ENCODE data around the gene DCP1A.
"Not testable (repeated sequence)": the region's sequence is repeated elsewhere in the genome, so short reads cannot be mapped to it uniquely, and the experiment has no call there.

DCP1A gene

DNA sequence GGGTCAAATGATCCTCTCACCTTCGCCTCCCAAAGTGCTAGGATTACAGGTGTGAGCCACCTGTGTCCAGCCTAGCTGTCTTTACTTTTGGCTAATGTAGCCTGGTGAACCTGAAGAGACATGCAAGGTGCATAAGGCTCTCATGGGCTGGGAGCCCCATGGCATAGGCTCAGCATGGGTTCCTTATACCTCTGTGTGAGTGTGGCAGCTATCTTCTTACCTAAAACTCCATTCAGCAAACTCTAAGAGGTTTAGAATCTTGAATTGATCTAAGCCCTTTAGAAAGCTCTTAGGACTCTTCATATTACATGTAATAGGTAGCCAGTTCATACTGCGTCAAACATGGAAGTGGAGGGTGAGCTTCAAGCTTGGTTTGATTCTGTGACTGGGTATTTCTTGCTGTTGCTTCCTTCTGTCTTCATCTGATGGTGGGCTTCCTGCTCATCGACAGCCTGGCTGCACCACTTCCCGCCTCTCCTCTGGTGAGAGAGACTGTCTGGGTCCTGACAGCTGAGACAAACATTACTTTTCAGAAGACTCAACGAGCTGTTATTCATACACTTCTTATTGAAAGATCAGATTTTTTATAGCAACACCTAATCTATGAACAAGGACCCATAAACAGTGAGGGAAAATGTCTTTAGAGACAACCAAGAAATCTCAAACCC is 72.3 kb downstream of the DCP1A start:
- DNase-seq (ENCODE audit: low read depth): no peak
- TF ChIP-seq, protein P1, sequence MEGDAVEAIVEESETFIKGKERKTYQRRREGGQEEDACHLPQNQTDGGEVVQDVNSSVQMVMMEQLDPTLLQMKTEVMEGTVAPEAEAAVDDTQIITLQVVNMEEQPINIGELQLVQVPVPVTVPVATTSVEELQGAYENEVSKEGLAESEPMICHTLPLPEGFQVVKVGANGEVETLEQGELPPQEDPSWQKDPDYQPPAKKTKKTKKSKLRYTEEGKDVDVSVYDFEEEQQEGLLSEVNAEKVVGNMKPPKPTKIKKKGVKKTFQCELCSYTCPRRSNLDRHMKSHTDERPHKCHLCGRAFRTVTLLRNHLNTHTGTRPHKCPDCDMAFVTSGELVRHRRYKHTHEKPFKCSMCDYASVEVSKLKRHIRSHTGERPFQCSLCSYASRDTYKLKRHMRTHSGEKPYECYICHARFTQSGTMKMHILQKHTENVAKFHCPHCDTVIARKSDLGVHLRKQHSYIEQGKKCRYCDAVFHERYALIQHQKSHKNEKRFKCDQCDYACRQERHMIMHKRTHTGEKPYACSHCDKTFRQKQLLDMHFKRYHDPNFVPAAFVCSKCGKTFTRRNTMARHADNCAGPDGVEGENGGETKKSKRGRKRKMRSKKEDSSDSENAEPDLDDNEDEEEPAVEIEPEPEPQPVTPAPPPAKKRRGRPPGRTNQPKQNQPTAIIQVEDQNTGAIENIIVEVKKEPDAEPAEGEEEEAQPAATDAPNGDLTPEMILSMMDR (IDR thresholded peaks at IDR 0.05; ENCODE audit: control insufficient read depth, insufficient read depth, low read depth, low read length, missing control alignments): no peak
- H3K4me3 ChIP-seq (ENCODE audit: control insufficient read depth, low read depth, low read length): no peak overlapping the region

DNA sequence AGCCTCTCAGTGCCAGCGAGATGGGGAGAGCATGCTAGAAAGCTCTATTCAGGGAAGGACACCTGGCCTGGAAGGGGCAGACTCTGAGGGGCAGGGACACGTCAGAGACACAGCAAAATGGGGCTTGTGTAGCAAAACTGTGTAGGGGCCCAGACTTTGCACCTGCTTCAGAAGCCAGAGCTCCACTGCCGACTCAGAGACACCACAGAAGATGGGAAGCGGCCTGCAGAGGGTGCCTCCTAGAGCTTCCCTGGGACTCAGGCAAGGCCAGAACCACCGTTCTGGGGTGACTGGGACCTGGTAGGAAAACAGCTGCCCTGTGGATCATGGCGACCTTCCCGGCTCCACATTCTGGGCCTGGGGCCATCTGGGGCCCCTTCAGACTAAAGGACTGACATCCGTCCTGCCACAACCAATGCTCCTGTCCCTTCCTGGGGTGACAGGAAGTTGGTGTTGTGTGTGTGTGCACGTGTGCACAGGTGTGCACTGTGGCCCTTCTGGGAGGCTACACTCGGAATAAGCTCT is 74.1 kb downstream of the DCP1A start:
- TF ChIP-seq, protein P1 (IDR thresholded peaks at IDR 0.05; ENCODE audit: control insufficient read depth, insufficient read depth, low read depth, low read length, missing control alignments): no peak
- no peak overlapping the region for H3K4me3 ChIP-seq (ENCODE audit: control insufficient read depth, low read depth, low read length)
- no peak for DNase-seq (ENCODE audit: low read depth)

DNA sequence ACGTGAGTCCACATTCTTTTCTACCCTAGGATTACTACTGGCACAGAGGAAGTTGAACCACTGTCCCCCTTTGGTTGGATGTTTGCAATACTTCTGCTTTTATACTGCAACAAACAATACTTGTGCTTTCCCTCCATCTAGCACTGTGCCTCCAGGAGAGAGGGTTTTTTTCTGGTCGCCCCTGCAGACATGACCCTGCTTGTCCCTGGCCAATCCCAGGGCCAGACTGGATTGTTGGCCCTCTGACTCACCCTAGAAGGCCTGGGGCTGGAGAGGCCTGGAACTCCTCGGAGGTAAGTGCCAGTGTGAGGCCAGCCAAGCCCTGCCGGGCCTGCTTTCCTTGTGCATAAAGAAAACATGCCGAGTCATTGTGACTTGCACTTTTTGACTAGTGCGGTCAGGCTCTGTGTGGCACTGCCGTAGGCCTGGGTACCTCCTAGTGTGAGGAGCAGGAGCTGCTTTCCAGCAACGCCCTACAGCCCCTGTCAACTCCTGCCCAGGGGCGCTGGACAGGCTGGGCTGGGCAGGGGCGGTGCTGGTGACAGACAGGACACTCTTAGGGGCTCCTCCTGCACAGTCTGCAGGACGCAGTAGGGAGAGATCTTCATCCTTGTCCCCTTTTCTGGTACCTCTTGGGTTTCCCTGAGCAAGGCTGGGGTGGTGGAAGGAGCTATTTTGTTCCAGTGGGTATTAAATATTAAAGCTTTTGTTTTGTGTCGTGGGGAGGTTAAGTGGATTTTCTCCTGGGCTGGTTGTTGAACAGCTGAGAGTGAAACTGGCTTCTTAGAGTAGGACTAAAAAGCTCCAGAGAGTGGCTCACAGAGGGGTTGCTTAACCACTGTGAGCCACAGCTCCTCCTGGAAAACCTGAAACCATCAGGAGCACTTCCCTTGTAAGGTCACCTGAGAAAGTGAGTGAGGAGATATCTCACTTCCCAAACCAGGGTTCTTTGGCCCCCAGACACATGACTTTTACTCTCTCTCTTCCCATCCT is 77.2 kb downstream of the DCP1A start:
- DNase-seq (ENCODE audit: low read depth): peak; percentile 97
- H3K4me3 ChIP-seq (ENCODE audit: control insufficient read depth, low read depth, low read length): no peak overlapping the region
- TF ChIP-seq, protein P1 (IDR thresholded peaks at IDR 0.05; ENCODE audit: control insufficient read depth, insufficient read depth, low read depth, low read length, missing control alignments): no peak

DNA sequence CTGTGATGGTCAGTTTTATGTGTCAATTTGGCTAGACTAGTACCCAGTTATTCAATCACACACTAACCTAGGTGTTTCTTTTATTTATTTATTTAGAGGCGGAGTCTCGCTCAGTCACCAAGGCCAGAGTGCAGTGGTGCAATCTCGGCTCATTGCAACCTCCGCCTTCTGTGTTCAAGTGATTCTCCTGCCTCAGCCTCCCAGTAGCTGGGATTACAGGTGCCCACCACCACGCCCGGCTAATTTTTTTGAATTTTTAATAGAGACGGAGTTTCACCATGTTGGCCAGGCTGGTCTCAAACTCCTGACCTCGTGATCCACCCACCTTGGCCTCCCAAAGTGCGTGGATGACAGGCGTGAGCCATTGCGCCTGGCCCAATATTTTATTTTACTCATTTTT is 78.2 kb downstream of the DCP1A start:
- not testable (repeated sequence) for H3K4me3 ChIP-seq (ENCODE audit: control insufficient read depth, low read depth, low read length); DNase-seq (ENCODE audit: low read depth)

DNA sequence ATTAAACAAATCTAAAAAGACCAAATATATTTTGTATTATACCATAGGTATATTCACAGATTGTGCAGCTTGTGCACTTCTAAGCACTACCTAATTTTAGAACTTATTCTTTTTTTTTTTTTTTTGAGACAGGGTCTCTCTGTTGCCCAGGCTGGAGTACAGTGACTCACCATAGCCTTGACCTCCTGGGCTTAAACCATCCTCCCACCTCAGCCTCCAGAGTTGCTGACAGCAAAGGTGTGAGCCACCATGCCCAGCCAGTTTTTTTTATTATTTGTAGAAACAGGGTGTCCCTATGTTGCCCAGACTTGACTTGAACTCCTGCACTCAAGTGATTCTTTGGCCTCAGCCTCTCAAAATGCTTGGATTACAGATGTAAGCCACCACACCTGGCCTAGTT is 79.6 kb downstream of the DCP1A start:
- TF ChIP-seq, protein P1 (IDR thresholded peaks at IDR 0.05; ENCODE audit: control insufficient read depth, insufficient read depth, low read depth, low read length, missing control alignments): no peak
- no peak overlapping the region for H3K4me3 ChIP-seq (ENCODE audit: control insufficient read depth, low read depth, low read length)
- no peak for DNase-seq (ENCODE audit: low read depth)

DNA sequence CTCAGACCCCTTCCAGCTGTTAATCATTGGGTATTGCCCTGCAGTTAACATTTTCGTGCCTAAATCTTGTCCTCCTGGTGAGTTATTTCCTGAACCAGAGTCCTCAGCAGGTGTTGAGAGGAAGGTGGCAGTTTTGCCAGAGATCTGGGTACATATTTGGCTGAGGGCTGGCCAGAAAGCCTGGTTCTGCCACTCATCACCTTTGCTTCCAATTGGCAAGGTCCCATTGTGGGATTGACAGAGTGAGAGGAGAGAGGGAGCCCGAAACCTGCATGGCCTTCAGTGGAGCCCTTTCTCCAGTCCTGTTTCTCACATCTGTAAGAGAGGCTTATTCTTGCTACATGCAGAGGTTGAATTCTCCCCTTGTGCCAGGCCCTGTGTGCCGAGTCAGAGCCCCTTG is 82.6 kb downstream of the DCP1A start:
- no peak overlapping the region for H3K4me3 ChIP-seq (ENCODE audit: control insufficient read depth, low read depth, low read length)
- no peak for DNase-seq (ENCODE audit: low read depth)
- TF ChIP-seq, protein P1 (IDR thresholded peaks at IDR 0.05; ENCODE audit: control insufficient read depth, insufficient read depth, low read depth, low read length, missing control alignments): no peak

DNA sequence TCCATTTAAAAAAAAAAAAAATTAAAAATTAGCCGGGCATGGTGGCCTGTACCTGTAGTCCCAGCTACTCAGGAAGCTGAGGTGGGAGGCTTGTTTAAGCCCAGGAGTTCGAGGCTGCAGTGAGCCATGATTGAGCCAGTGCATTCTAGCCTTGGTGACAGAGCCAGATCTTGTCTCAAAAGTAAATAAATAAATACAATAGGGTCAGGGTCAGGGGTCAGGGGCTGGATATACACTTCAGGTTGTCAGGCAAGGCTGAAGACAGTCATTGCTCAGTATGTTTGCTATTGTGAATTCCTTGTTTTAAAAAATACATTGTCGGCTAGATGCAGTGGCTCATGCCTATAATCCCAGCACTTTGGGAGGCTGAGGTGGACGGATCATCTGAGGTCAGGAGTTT is 83.4 kb downstream of the DCP1A start:
- no peak for DNase-seq (ENCODE audit: low read depth)
- TF ChIP-seq, protein P1 (IDR thresholded peaks at IDR 0.05; ENCODE audit: control insufficient read depth, insufficient read depth, low read depth, low read length, missing control alignments): no peak

More for the DNA sequence above, 83.4 kb downstream of the DCP1A start:
- H3K4me3 ChIP-seq (ENCODE audit: control insufficient read depth, low read depth, low read length): no peak overlapping the region
